GM23338 (cell line): ENCODE data around the gene EPHB6. TPM values are rescaled to one million over a fixed set of nuclear protein-coding genes. Genes with fewer than 3 reads are reported as not detected.

ENCODE experiments used
- ATAC-seq: fragments of 200-7000 bp; cut with Tn5 transposase; 3 replicates; pipeline ENCODE4 v1.9.1; 2020
- DNase-seq: peaks from one replicate; pipeline ENCODE4 v3.0.0-alpha.2; 2015; ENCODE audit warnings: low spot score
- H2AFZ ChIP-seq: fragments of 200-600 bp; sonication (generic); 2 replicates; pipeline ENCODE4 v1.8.0; 2016; ENCODE audit warnings: antibody characterized with exemption, mild to moderate bottlenecking, moderate library complexity
- H3F3A ChIP-seq: fragments of 200-600 bp; sonication (generic); replicated peaks from 2 replicates; pipeline ENCODE4 v1.8.0; 2017; ENCODE audit warnings: antibody characterized with exemption, mixed run types, low read depth
- H3K27ac ChIP-seq: fragments of 200-600 bp; sonication (generic); 2 replicates; pipeline ENCODE4 v1.6.1; 2016; ENCODE audit warnings: low read depth
- H3K27me3 ChIP-seq: fragments of 200-600 bp; sonication (generic); 2 replicates; pipeline ENCODE4 v1.8.0; 2016; ENCODE audit warnings: mild to moderate bottlenecking, mixed run types, moderate library complexity; ENCODE audit not compliant: insufficient read depth
- H3K36me3 ChIP-seq: fragments of 200-600 bp; sonication (generic); 2 replicates; pipeline ENCODE4 v1.8.0; 2016; ENCODE audit warnings: mild to moderate bottlenecking; ENCODE audit not compliant: insufficient read depth
- H3K4me1 ChIP-seq: fragments of 200-600 bp; sonication (generic); 2 replicates; pipeline ENCODE4 v1.8.0; 2016; ENCODE audit warnings: mild to moderate bottlenecking, moderate library complexity; ENCODE audit not compliant: insufficient read depth
- H3K4me2 ChIP-seq: fragments of 200-600 bp; sonication (generic); 2 replicates; pipeline ENCODE4 v1.7.1; 2017; ENCODE audit warnings: mixed run types
- H3K4me3 ChIP-seq: fragments of 200-600 bp; sonication (generic); 2 replicates; pipeline ENCODE4 v1.6.1; 2016; ENCODE audit warnings: mixed run types
- H3K79me2 ChIP-seq: fragments of 200-600 bp; sonication (generic); replicated peaks from 2 replicates; pipeline ENCODE4 v1.8.0; 2017; ENCODE audit warnings: mild to moderate bottlenecking; ENCODE audit not compliant: insufficient read depth
- H3K9me2 ChIP-seq: fragments of 200-600 bp; sonication (generic); 2 replicates; pipeline ENCODE4 v1.8.0; 2017; ENCODE audit not compliant: insufficient read depth
- H4K20me1 ChIP-seq: fragments of 200-600 bp; sonication (generic); replicated peaks from 2 replicates; pipeline ENCODE4 v1.8.0; 2017; ENCODE audit warnings: mild to moderate bottlenecking; ENCODE audit not compliant: insufficient read depth
- H3K27ac Mint-ChIP-seq: 2 replicates; pipeline ENCODE4 v1.8.0; 2020; ENCODE audit warnings: inconsistent platforms, mild to moderate bottlenecking, moderate library complexity, mixed read lengths
- H3K27me3 Mint-ChIP-seq: 3 replicates; pipeline ENCODE4 v1.8.0; 2022; ENCODE audit warnings: low read depth, mild to moderate bottlenecking, moderate library complexity, mixed read lengths, inconsistent platforms; ENCODE audit not compliant: insufficient read depth, poor library complexity
- H3K36me3 Mint-ChIP-seq: 3 replicates; pipeline ENCODE4 v1.8.0; 2021; ENCODE audit warnings: low read depth, mild to moderate bottlenecking, inconsistent platforms, moderate library complexity, mixed read lengths
- H3K4me1 Mint-ChIP-seq: 3 replicates; pipeline ENCODE4 v1.8.0; 2020; ENCODE audit warnings: mild to moderate bottlenecking, inconsistent platforms, mixed read lengths
- H3K4me3 Mint-ChIP-seq: 3 replicates; pipeline ENCODE4 v1.8.0; 2021; ENCODE audit warnings: moderate library complexity, mild to moderate bottlenecking, inconsistent platforms, mixed read lengths
- H3K9me3 Mint-ChIP-seq: 3 replicates; pipeline ENCODE4 v1.8.0; 2020; ENCODE audit warnings: moderate library complexity, mild to moderate bottlenecking, inconsistent platforms, mixed read lengths
- CREB1 ChIP-seq: fragments of 250-450 bp; sonication (Bioruptor Pico); IDR thresholded peaks from 2 replicates; pipeline ENCODE4 v1.5.0; 2020; ENCODE audit warnings: low read depth, mild to moderate bottlenecking, moderate library complexity
- CTCF ChIP-seq, 2 experiments: fragments of 200-600 bp in 1 of 2; sonication (generic) in 1 of 2; conservative IDR thresholded peaks; 2 replicates each; pipeline versions ENCODE4 v1.5.1 to v1.6.1; 2016 to 2017; ENCODE audit warnings: antibody characterized with exemption in 2 of 2, low read depth in 2 of 2, mild to moderate bottlenecking in 2 of 2, moderate library complexity in 1 of 2
- ETS1 ChIP-seq: IDR thresholded peaks from 2 replicates; pipeline ENCODE4 v1.6.1; 2016; ENCODE audit warnings: antibody characterized with exemption
- EZH2 ChIP-seq: fragments of 200-600 bp; sonication (generic); IDR thresholded peaks from one replicate; pipeline ENCODE4 v1.8.0; 2017; ENCODE audit warnings: antibody characterized with exemption, mild to moderate bottlenecking, low read depth; ENCODE audit not compliant: unreplicated experiment
- EZH2phosphoT487 ChIP-seq: fragments of 200-600 bp; sonication (generic); IDR thresholded peaks from one replicate; pipeline ENCODE4 v1.8.1; 2018; ENCODE audit warnings: antibody characterized with exemption; ENCODE audit not compliant: unreplicated experiment
- JUNB ChIP-seq: IDR thresholded peaks from one replicate; pipeline ENCODE4 v1.6.1; 2016; ENCODE audit warnings: antibody characterized with exemption; ENCODE audit not compliant: unreplicated experiment
- NANOG ChIP-seq: IDR thresholded peaks from 2 replicates; pipeline ENCODE4 v1.6.1; 2016; ENCODE audit warnings: antibody characterized with exemption, borderline replicate concordance
- POLR2AphosphoS5 ChIP-seq: IDR thresholded peaks from 2 replicates; pipeline ENCODE4 v1.6.1; 2016; ENCODE audit warnings: antibody characterized with exemption, low read depth
- REST ChIP-seq: IDR thresholded peaks from one replicate; pipeline ENCODE4 v1.6.1; 2018; ENCODE audit warnings: antibody characterized with exemption; ENCODE audit not compliant: unreplicated experiment
- STAT1 ChIP-seq: IDR thresholded peaks from one replicate; pipeline ENCODE4 v1.6.1; 2016; ENCODE audit warnings: antibody characterized with exemption; ENCODE audit not compliant: unreplicated experiment
- ZNF114 ChIP-seq: fragments of 250-450 bp; sonication (Bioruptor Pico); IDR thresholded peaks from 2 replicates; pipeline ENCODE4 v1.5.0; 2020; ENCODE audit warnings: mild to moderate bottlenecking, moderate library complexity
- ZNF331 ChIP-seq: fragments of 250-450 bp; sonication (Bioruptor Pico); IDR thresholded peaks from 2 replicates; pipeline ENCODE4 v1.5.0; 2020; ENCODE audit warnings: low read depth, mild to moderate bottlenecking, moderate library complexity
- ZNF462 ChIP-seq: fragments of 250-450 bp; sonication (Bioruptor Pico); IDR thresholded peaks from 2 replicates; pipeline ENCODE4 v1.5.0; 2020; ENCODE audit warnings: mild to moderate bottlenecking, moderate library complexity
- polyA plus RNA-seq: library from polyadenylated mRNA; unstranded; fragments of >200 nt; fragmentation: Nextera tagmentation; extraction: Ambion mirVana; gene quantifications from 2 replicates; pipeline ENCODE4 v1.2.1, GENCODE V29; 2016
- total RNA-seq: library from RNA; depleted of rRNA; stranded (reverse); fragments of >200 nt; shearing (Covaris generic); gene quantifications from 2 replicates; pipeline ENCODE4 v1.2.3, GENCODE V29; 2014

Gene EPHB6
- total and polyA plus RNA-seq, 2 experiments from 2014 or later: 20.8 to 27.5 TPM

- Histone ChIP-seq H3K9me2 (no peaks in the 10 kb centered on the region), H3K36me3 (no peaks in the 10 kb centered on the region), H3F3A (no peaks in the 10 kb centered on the region), H3K4me1 (peaks cover 28% of the 10 kb centered on the region), H4K20me1 (no peaks in the 10 kb centered on the region), H2AFZ (no peak overlapping the region), H3K4me2 (no peak overlapping the region), H3K4me3 (no peak overlapping the region), H3K79me2 (no peaks in the 10 kb centered on the region), H3K27me3 (no peaks in the 10 kb centered on the region), H3K27ac (no peak overlapping the region)
- no peak for TF ChIP-seq JUNB
- TF ChIP-seq POLR2AphosphoS5: no peak
- no peak for TF ChIP-seq EZH2
- no peak for TF ChIP-seq CTCF (conservative IDR thresholded peaks at IDR 0.05; ENCODE audit: low read depth in 2 of 2)
- TF ChIP-seq ZNF462 (CRISPR knock-in tag): no peak
- TF ChIP-seq CREB1 (CRISPR knock-in tag): no peak
- TF ChIP-seq ZNF331 (CRISPR knock-in tag): no peak
- TF ChIP-seq ETS1: no peak
- TF ChIP-seq REST: no peak
- TF ChIP-seq STAT1: no peak
- TF ChIP-seq ZNF114 (CRISPR knock-in tag): no peak
- no peak for TF ChIP-seq NANOG
- TF ChIP-seq EZH2phosphoT487: no peak
- peaks cover 40% of the 10 kb centered on the region for H3K4me1 Mint-ChIP-seq
- H3K9me3 Mint-ChIP-seq: no peaks in the 10 kb centered on the region; the same call in 2 of the 3 replicates
- no peak for DNase-seq
- H3K36me3 Mint-ChIP-seq: peaks cover 21% of the 10 kb centered on the region
- no peak for ATAC-seq
- peaks cover 13% of the 10 kb centered on the region for H3K27me3 Mint-ChIP-seq
- H3K27ac Mint-ChIP-seq: no peak overlapping the region
- no peak overlapping the region for H3K4me3 Mint-ChIP-seq
Measured at GRCh38 chr7:142806957-142807356, 47.9 kb upstream of the EPHB6 start.
